ENCODE data around the gene SIRPG. TPM values are rescaled to one million over a fixed set of nuclear protein-coding genes. Genes with fewer than 3 reads are reported as not detected.

Gene SIRPG
- total and polyA plus RNA-seq, 10 of the 15 experiments (the other 5 are each of a cell fraction or from before 2014, with no cell fraction given) = 1.1 to 13.0 (median 4.1) TPM

DNA sequence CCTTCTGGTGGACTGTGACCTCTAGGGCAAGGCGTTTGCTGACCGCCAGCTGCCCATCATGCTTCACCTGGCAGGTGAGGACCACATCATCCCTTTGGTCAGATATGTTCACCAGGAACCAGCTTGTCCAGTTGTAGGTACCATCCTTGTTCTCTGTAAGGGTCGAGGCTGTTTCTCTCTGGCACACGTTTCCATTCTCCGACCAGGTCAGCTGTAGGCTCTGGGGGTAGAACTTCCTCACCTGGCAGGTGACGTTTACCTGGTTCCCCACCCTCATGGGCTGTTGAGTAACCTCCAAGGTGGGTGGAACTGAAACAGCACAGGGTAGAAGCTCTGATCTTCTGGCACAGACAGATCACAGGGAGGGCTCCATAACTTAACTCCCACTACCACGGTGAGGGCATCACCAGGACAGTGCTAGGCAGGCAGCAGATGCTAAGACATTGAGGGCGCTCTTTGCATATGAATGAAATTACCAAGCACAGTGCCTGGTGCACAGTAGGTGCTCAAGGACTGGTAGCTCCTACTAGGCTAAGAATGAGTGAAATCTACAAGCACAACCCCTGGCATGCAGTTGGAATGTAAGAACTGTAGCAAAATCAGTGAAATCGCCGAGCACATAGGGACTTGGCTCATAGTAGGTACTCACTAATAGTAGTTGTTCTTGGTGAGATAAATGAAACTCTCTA, 22.1 kb downstream of the SIRPG start:
- SMC1A ChIA-PET (ENCODE audit: uncharacterized antibody, unreplicated experiment) = interaction anchor here (0.6 to 1.5 kb wide), 4 partner anchors 26 to 133 kb away, joined by 3 read pairs; no protein-coding TSS in a partner anchor
- Histone ChIP-seq H3K4me1 (ENCODE audit: control insufficient read depth, insufficient read depth, low read length) (peaks cover 7% of the 10 kb centered on the region), H3K9ac (ENCODE audit: control insufficient read depth, insufficient read depth, low read length) (no peak overlapping the region), H3K27me3 (replicated peaks in 1 of 2; ENCODE audit: control insufficient read depth in 2 of 2, insufficient read depth in 2 of 2, low read length in 1 of 2) (no peaks in the 10 kb centered on the region), H3K4me2 (ENCODE audit: control insufficient read depth, insufficient read depth) (no peak overlapping the region), H3K27ac (ENCODE audit: control insufficient read depth, insufficient read depth) (no peak overlapping the region), H3K36me3 (ENCODE audit: control insufficient read depth in 2 of 2, insufficient read depth in 2 of 2, low read length in 1 of 2) (no peaks in the 10 kb centered on the region), H3K4me3 (no peak overlapping the region), H2AFZ (ENCODE audit: control insufficient read depth, low read depth, low read length) (no peak overlapping the region), H4K20me1 (ENCODE audit: control insufficient read depth, insufficient read depth) (no peaks in the 10 kb centered on the region), H3K79me2 (ENCODE audit: control insufficient read depth, insufficient read depth, low read length) (no peaks in the 10 kb centered on the region), H3K9me3 (replicated peaks; ENCODE audit: control insufficient read depth, insufficient read depth, low read length) (no peaks in the 10 kb centered on the region; the same call in 2 of the 3 replicates)
- POLR2A ChIA-PET = no interaction called here
- DNase-seq (ENCODE audit: low read depth, low spot score) = no peak
- RAD21 ChIA-PET (ENCODE audit: unreplicated experiment) = interaction anchor here (1.4 kb wide), 1 partner anchor 126 kb away, joined by 10 read pairs; no protein-coding TSS in a partner anchor
- no peak for FAIRE-seq
- 46% methylated on average over 10 of the region's 10 CpGs for WGBS (ENCODE audit: insufficient coverage, insufficient replicate concordance, low lambda C conversion rate, missing lambda C conversion rate)
- no TSS peak for BruUV-seq (replicated peaks)
- no peak for TF ChIP-seq BCLAF1 (IDR thresholded peaks at IDR 0.05)
- no peak for TF ChIP-seq RBBP5 (conservative IDR thresholded peaks at IDR 0.05)
- CTCF ChIA-PET = interaction anchor here (0.6 to 1.1 kb wide), 7 partner anchors 11 to 776 kb away, joined by 3 to 6 read pairs (median 4); no protein-coding TSS in a partner anchor
- in situ Hi-C loops (cut with MboI) = no loop called here
- intact Hi-C loops (cut with micrococcal nuclease; ENCODE audit: unreplicated experiment) = no loop called here
- ATAC-seq = no peak

GRCh38 chr20:1633535-1633934, 24.0 kb downstream of the SIRPG start:
- intact Hi-C loops (cut with micrococcal nuclease; ENCODE audit: unreplicated experiment) (loop anchor here (5.0 kb wide), 1 partner anchor 126 kb away; no protein-coding TSS in a partner anchor), in situ Hi-C loops (cut with MboI) (no loop called here)
- WGBS (ENCODE audit: insufficient coverage, insufficient replicate concordance, low lambda C conversion rate, missing lambda C conversion rate) = 22% methylated on average over 4 of the region's 4 CpGs
- no peak overlapping the region for H3K4me3 ChIP-seq
- H3K79me2 ChIP-seq (ENCODE audit: control insufficient read depth, insufficient read depth, low read length) = no peaks in the 10 kb centered on the region
- H3K9ac ChIP-seq (ENCODE audit: control insufficient read depth, insufficient read depth, low read length) = no peak overlapping the region
- POLR2A ChIA-PET = no interaction called here
- no peaks in the 10 kb centered on the region for H3K36me3 ChIP-seq (ENCODE audit: control insufficient read depth in 2 of 2, insufficient read depth in 2 of 2, low read length in 1 of 2)
- DNase-seq (ENCODE audit: low read depth, low spot score) = no peak
- SMC1A ChIA-PET (ENCODE audit: uncharacterized antibody, unreplicated experiment) = no interaction called here
- CTCF ChIA-PET = no interaction called here
- no peaks in the 10 kb centered on the region for H3K9me3 ChIP-seq (replicated peaks; ENCODE audit: control insufficient read depth, insufficient read depth, low read length)
- no peak for ATAC-seq
- H3K4me1 ChIP-seq (ENCODE audit: control insufficient read depth, insufficient read depth, low read length) = peaks cover 7% of the 10 kb centered on the region
- no peaks in the 10 kb centered on the region for H4K20me1 ChIP-seq (ENCODE audit: control insufficient read depth, insufficient read depth)
- no peak for FAIRE-seq
- no peaks in the 10 kb centered on the region for H3K27me3 ChIP-seq (replicated peaks in 1 of 2; ENCODE audit: control insufficient read depth in 2 of 2, insufficient read depth in 2 of 2, low read length in 1 of 2)
- H3K4me2 ChIP-seq (ENCODE audit: control insufficient read depth, insufficient read depth) = no peak overlapping the region
- RAD21 ChIA-PET (ENCODE audit: unreplicated experiment) = no interaction called here
- no peak overlapping the region for H3K27ac ChIP-seq (ENCODE audit: control insufficient read depth, insufficient read depth)
- no TSS peak for BruUV-seq (replicated peaks)
- H2AFZ ChIP-seq (ENCODE audit: control insufficient read depth, low read depth, low read length) = no peak overlapping the region
- TF ChIP-seq YBX1 (IDR thresholded peaks at IDR 0.05) (no peak), NFYA (IDR thresholded peaks at IDR 0.05; ENCODE audit: borderline replicate concordance, low read depth, low read length) (no peak), RUNX3 (IDR thresholded peaks at IDR 0.05; ENCODE audit: low read length) (no peak)
- TF ChIP-seq, protein P1, sequence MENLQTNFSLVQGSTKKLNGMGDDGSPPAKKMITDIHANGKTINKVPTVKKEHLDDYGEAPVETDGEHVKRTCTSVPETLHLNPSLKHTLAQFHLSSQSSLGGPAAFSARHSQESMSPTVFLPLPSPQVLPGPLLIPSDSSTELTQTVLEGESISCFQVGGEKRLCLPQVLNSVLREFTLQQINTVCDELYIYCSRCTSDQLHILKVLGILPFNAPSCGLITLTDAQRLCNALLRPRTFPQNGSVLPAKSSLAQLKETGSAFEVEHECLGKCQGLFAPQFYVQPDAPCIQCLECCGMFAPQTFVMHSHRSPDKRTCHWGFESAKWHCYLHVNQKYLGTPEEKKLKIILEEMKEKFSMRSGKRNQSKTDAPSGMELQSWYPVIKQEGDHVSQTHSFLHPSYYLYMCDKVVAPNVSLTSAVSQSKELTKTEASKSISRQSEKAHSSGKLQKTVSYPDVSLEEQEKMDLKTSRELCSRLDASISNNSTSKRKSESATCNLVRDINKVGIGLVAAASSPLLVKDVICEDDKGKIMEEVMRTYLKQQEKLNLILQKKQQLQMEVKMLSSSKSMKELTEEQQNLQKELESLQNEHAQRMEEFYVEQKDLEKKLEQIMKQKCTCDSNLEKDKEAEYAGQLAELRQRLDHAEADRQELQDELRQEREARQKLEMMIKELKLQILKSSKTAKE (IDR thresholded peaks at IDR 0.05; ENCODE audit: low read depth, poor library complexity, severe bottlenecking) = no peak
- TF ChIP-seq, protein P2, sequence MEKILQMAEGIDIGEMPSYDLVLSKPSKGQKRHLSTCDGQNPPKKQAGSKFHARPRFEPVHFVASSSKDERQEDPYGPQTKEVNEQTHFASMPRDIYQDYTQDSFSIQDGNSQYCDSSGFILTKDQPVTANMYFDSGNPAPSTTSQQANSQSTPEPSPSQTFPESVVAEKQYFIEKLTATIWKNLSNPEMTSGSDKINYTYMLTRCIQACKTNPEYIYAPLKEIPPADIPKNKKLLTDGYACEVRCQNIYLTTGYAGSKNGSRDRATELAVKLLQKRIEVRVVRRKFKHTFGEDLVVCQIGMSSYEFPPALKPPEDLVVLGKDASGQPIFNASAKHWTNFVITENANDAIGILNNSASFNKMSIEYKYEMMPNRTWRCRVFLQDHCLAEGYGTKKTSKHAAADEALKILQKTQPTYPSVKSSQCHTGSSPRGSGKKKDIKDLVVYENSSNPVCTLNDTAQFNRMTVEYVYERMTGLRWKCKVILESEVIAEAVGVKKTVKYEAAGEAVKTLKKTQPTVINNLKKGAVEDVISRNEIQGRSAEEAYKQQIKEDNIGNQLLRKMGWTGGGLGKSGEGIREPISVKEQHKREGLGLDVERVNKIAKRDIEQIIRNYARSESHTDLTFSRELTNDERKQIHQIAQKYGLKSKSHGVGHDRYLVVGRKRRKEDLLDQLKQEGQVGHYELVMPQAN (conservative IDR thresholded peaks at IDR 0.05) = no peak

Measured in GM12878 (cell line).